ENCODE results near the gene MLLT10. TPM values are rescaled to one million over a fixed set of nuclear protein-coding genes. Genes with fewer than 3 reads are reported as not detected.
"Not testable (repeated sequence)": the region's sequence is repeated elsewhere in the genome, so short reads cannot be mapped to it uniquely, and the experiment has no call there.

MLLT10 gene
- total RNA-seq, 1 donor from 2014 or later = 46.8 TPM

DNA sequence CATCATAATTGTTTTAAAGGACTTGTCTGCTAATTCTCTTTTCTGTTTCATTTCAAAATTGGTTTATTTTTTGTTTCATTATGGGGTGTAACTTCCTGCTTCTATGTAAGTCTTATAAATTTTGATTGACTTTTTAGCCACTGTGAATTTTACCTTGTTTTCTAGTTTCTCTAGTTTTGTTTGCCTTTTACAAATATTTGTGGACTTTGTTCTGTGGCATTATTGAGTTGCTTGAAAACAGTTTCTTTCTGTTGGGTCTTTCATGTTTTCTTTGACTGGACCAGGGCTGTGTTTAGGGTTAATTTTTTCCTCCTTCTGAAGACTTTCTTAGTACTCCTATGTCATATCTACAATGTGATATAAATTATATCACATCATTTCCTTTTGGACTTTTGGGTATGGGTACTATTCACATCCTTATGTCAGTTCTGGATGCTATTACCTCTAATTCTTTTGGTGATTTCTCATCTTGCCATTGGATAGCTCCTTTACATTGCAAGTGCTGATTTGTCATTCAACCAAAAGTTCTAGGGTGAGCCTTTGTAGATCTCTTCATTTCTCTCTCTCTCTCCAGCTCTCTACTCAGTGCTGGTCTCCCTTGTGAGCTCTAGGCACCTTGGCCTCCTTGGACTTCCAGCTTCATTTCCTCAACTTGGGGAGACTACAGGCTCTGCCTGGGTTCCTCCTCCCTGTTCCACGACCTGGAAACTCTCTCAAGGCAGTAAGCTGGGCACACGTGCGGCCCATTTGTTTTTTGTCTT, 36.9 kb downstream of the MLLT10 start:
- Mint-ChIP-seq H3K27ac (peak overlapping the region; percentile 24), H3K4me3 (no peak overlapping the region), H3K9me3 (no peaks in the 10 kb centered on the region), H3K36me3 (peaks cover 31% of the 10 kb centered on the region), H3K4me1 (ENCODE audit: unreplicated experiment) (peaks cover 19% of the 10 kb centered on the region), H3K27me3 (no peaks in the 10 kb centered on the region)
- TF ChIP-seq, protein P1, sequence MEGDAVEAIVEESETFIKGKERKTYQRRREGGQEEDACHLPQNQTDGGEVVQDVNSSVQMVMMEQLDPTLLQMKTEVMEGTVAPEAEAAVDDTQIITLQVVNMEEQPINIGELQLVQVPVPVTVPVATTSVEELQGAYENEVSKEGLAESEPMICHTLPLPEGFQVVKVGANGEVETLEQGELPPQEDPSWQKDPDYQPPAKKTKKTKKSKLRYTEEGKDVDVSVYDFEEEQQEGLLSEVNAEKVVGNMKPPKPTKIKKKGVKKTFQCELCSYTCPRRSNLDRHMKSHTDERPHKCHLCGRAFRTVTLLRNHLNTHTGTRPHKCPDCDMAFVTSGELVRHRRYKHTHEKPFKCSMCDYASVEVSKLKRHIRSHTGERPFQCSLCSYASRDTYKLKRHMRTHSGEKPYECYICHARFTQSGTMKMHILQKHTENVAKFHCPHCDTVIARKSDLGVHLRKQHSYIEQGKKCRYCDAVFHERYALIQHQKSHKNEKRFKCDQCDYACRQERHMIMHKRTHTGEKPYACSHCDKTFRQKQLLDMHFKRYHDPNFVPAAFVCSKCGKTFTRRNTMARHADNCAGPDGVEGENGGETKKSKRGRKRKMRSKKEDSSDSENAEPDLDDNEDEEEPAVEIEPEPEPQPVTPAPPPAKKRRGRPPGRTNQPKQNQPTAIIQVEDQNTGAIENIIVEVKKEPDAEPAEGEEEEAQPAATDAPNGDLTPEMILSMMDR (conservative IDR thresholded peaks at IDR 0.05) = no peak
- no peak for DNase-seq (ENCODE audit: extremely low spot score, unreplicated experiment)

GRCh38 chr10:21572578-21572977, 38.5 kb downstream of the MLLT10 start:
- H3K4me1 Mint-ChIP-seq (ENCODE audit: unreplicated experiment) = peaks cover 13% of the 10 kb centered on the region
- H3K36me3 Mint-ChIP-seq = peaks cover 31% of the 10 kb centered on the region
- TF ChIP-seq, protein P1 (conservative IDR thresholded peaks at IDR 0.05) = no peak
- H3K27me3 Mint-ChIP-seq = no peaks in the 10 kb centered on the region
- no peak for DNase-seq (ENCODE audit: extremely low spot score, unreplicated experiment)
- peaks cover 4% of the 10 kb centered on the region for H3K9me3 Mint-ChIP-seq
- no peak overlapping the region for H3K27ac Mint-ChIP-seq
- H3K4me3 Mint-ChIP-seq = no peak overlapping the region

GRCh38 chr10:21574514-21574913, 40.5 kb downstream of the MLLT10 start:
- H3K4me3 Mint-ChIP-seq = not testable (repeated sequence)

GRCh38 chr10:21579291-21579690, 45.3 kb downstream of the MLLT10 start:
- H3K36me3 Mint-ChIP-seq = peaks cover 27% of the 10 kb centered on the region
- H3K27me3 Mint-ChIP-seq = no peaks in the 10 kb centered on the region
- peaks cover 12% of the 10 kb centered on the region for H3K4me1 Mint-ChIP-seq (ENCODE audit: unreplicated experiment)
- TF ChIP-seq, protein P1 (conservative IDR thresholded peaks at IDR 0.05) = no peak
- no peak for DNase-seq (ENCODE audit: extremely low spot score, unreplicated experiment)
- peak overlapping the region; percentile 9 for H3K27ac Mint-ChIP-seq
- no peak overlapping the region for H3K4me3 Mint-ChIP-seq
- peaks cover 4% of the 10 kb centered on the region for H3K9me3 Mint-ChIP-seq

More at GRCh38 chr10:21574514-21574913, 40.5 kb downstream of the MLLT10 start:
- Mint-ChIP-seq H3K36me3 (peaks cover 36% of the 10 kb centered on the region), H3K4me1 (ENCODE audit: unreplicated experiment) (peaks cover 18% of the 10 kb centered on the region)
- DNase-seq (ENCODE audit: extremely low spot score, unreplicated experiment); H3K9me3 Mint-ChIP-seq; H3K27me3 Mint-ChIP-seq; H3K27ac Mint-ChIP-seq: not testable (repeated sequence)

GRCh38 chr10:21581421-21581834, 47.4 kb downstream of the MLLT10 start:
- not testable (repeated sequence) for H3K4me3 Mint-ChIP-seq; H3K27ac Mint-ChIP-seq; H3K27me3 Mint-ChIP-seq; DNase-seq (ENCODE audit: extremely low spot score, unreplicated experiment); H3K9me3 Mint-ChIP-seq
- H3K4me1 Mint-ChIP-seq (ENCODE audit: unreplicated experiment) = peaks cover 12% of the 10 kb centered on the region
- peaks cover 33% of the 10 kb centered on the region for H3K36me3 Mint-ChIP-seq

DNA sequence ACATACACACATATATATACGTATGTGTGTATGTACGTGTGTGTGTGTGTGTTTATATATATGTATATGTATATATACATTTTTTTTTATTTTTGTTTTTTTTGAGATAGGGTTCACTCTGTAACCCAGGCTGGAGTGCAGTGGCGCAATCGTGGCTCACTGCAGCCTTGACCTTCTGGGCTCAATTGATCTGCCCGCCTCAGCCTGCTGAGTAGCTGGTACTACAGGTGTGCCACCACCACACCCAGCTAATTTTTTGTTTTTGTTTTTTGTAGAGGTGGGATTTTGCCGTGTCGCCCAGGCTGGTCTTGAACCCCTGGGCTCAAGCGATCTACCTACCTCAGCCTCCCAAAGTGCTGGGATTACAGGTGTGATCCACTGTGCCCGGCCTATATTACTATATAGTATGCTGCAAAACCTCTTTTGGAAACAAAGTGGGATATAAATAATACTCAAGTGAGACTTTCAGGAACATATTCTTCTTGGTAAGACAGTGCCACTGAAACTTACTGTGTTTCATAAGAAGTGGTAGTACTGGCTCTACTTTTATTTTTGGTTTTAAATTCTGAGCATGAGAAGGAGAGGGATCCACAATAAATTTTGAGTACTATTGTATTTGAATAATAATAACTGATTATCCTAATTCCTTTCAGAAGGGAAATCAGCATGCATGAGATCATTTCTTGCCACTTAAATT, 51.0 kb downstream of the MLLT10 start:
- TF ChIP-seq, protein P1 (conservative IDR thresholded peaks at IDR 0.05) = no peak
- no peak overlapping the region for H3K27ac Mint-ChIP-seq
- peaks cover 41% of the 10 kb centered on the region for H3K36me3 Mint-ChIP-seq
- no peak for DNase-seq (ENCODE audit: extremely low spot score, unreplicated experiment)
- H3K9me3 Mint-ChIP-seq = no peaks in the 10 kb centered on the region
- H3K4me3 Mint-ChIP-seq = no peak overlapping the region
- no peaks in the 10 kb centered on the region for H3K27me3 Mint-ChIP-seq
- peaks cover 6% of the 10 kb centered on the region for H3K4me1 Mint-ChIP-seq (ENCODE audit: unreplicated experiment)
